HUES6 (cell line): ENCODE results near the gene ASGR1.
"Not testable (repeated sequence)": the region's sequence is repeated elsewhere in the genome, so short reads cannot be mapped to it uniquely, and the experiment has no call there.

ENCODE experiments used
- H3K27ac ChIP-seq: 2 replicates; pipeline ENCODE4 v1.7.0; 2013; ENCODE audit warnings: low read depth, mild to moderate bottlenecking, low read length, inconsistent platforms
- H3K27me3 ChIP-seq: 2 replicates; pipeline ENCODE4 v1.6.1; 2013; ENCODE audit warnings: low read length; ENCODE audit not compliant: control insufficient read depth, insufficient read depth
- H3K36me3 ChIP-seq: 2 replicates; pipeline ENCODE4 v1.6.1; 2013; ENCODE audit warnings: low read length; ENCODE audit not compliant: control insufficient read depth, insufficient read depth
- H3K4me1 ChIP-seq: 2 replicates; pipeline ENCODE4 v1.6.1; 2013; ENCODE audit warnings: low read length; ENCODE audit not compliant: control insufficient read depth, insufficient read depth
- H3K4me3 ChIP-seq: 2 replicates; pipeline ENCODE4 v1.5.1; 2013; ENCODE audit warnings: low read depth, low read length
- H3K9ac ChIP-seq: one replicate; pipeline ENCODE4 v1.6.1; 2013; ENCODE audit warnings: mild to moderate bottlenecking, low read length
- H3K9me3 ChIP-seq: 2 replicates; pipeline ENCODE4 v1.6.1; 2013; ENCODE audit warnings: low read depth, low read length; ENCODE audit not compliant: control insufficient read depth, insufficient read depth

ASGR1 gene

GRCh38 chr17:7129311-7129710 is 49.9 kb downstream of the ASGR1 start:
- H3K36me3 ChIP-seq, result no peaks in the 10 kb centered on the region
- H3K9me3 ChIP-seq, result no peaks in the 10 kb centered on the region
- peaks cover 13% of the 10 kb centered on the region for H3K27me3 ChIP-seq
- H3K27ac ChIP-seq, result no peak overlapping the region
- H3K9ac ChIP-seq, result no peak overlapping the region
- H3K4me1 ChIP-seq, result peaks cover 29% of the 10 kb centered on the region
- H3K4me3 ChIP-seq, result no peak overlapping the region

GRCh38 chr17:7128160-7128559 is 51.0 kb downstream of the ASGR1 start:
- H3K27ac ChIP-seq, result no peak overlapping the region
- H3K27me3 ChIP-seq, result peaks cover 4% of the 10 kb centered on the region; the same call in 1 of the 2 replicates
- H3K9me3 ChIP-seq, result no peaks in the 10 kb centered on the region
- H3K4me1 ChIP-seq, result peaks cover 20% of the 10 kb centered on the region
- H3K9ac ChIP-seq, result no peak overlapping the region
- H3K4me3 ChIP-seq, result no peak overlapping the region
- no peaks in the 10 kb centered on the region for H3K36me3 ChIP-seq

GRCh38 chr17:7127501-7127900 is 51.7 kb downstream of the ASGR1 start:
- H3K4me1 ChIP-seq, result peaks cover 20% of the 10 kb centered on the region
- not testable (repeated sequence) for H3K27me3 ChIP-seq, H3K27ac ChIP-seq

GRCh38 chr17:7126386-7126785 is 52.8 kb downstream of the ASGR1 start:
- H3K4me1 ChIP-seq, result peaks cover 19% of the 10 kb centered on the region
- H3K9me3 ChIP-seq, H3K36me3 ChIP-seq, H3K4me3 ChIP-seq, H3K9ac ChIP-seq, H3K27me3 ChIP-seq, H3K27ac ChIP-seq: not testable (repeated sequence)

More at GRCh38 chr17:7127501-7127900, 51.7 kb downstream of the ASGR1 start:
- H3K9ac ChIP-seq, H3K36me3 ChIP-seq, H3K4me3 ChIP-seq, H3K9me3 ChIP-seq: not testable (repeated sequence)

GRCh38 chr17:7124923-7125322 is 54.2 kb downstream of the ASGR1 start:
- Histone ChIP-seq H3K36me3 (no peaks in the 10 kb centered on the region), H3K4me1 (peaks cover 7% of the 10 kb centered on the region), H3K27ac (no peak overlapping the region), H3K9me3 (no peaks in the 10 kb centered on the region), H3K9ac (no peak overlapping the region), H3K27me3 (no peaks in the 10 kb centered on the region), H3K4me3 (no peak overlapping the region)

- no peaks in the 10 kb centered on the region for H3K27me3 ChIP-seq
- no peak overlapping the region for H3K9ac ChIP-seq
- no peaks in the 10 kb centered on the region for H3K4me1 ChIP-seq
- no peak overlapping the region for H3K27ac ChIP-seq
- H3K9me3 ChIP-seq, result no peaks in the 10 kb centered on the region
- no peaks in the 10 kb centered on the region for H3K36me3 ChIP-seq
- H3K4me3 ChIP-seq, result no peak overlapping the region
These were observed 55.3 kb downstream of the ASGR1 start for GRCh38 chr17:7123844-7124243.
